Pericardium fibroblast (primary cell): Measurements from ENCODE around the gene OR10H4. TPM values are rescaled to one million over a fixed set of nuclear protein-coding genes. Genes with fewer than 3 reads are reported as not detected.

Source experiments
- total RNA-seq: library from RNA; depleted of rRNA; stranded (reverse); fragments of >200 nt; gene quantifications from 2 replicates; pipeline ENCODE4 v1.2.3, GENCODE V29; 2015

OR10H4 gene
- not detected in 2 replicates for total RNA-seq

DNA sequence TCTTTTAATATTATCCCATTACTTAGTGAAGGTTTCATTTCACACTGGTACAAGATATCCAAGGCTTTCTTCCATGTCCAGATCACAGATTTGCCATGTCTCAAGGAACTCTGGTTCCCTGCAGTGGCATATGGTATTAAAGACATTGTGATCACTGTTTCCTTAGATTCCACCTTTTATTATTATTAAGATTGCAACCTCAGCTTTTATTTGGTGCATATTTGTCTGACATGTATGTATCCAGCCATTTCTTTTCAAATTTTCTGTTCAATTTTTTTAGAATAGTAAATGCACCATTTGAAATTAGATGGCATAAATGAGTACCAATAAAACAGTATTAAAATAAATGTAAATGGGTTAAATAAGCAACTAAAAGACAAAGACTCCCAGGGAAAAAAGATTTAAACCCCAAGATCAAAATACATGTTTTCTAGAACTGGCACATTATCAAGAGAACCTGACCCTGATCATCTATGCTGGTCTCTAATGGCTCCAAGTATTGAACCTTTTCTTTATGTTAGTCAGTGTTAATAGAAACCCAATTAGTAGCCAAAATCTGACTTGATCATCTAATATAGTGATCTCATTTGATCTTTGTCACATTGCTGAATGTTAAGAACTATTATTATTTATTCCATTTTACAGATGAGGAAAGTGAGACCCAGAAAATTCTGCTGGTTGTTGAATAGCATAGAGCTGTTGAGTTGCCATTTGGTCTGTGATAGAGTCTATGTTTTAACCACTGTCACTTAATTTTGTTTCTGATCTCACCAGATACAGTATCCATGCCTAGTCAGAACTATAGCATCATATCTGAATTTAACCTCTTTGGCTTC is at the start of gene OR10H4:
Gene OR10H4 (plus strand): TSS at position 786 of the 836 bp plus-strand sequence. CDS start 0 bp downstream, at position 786.

DNA sequence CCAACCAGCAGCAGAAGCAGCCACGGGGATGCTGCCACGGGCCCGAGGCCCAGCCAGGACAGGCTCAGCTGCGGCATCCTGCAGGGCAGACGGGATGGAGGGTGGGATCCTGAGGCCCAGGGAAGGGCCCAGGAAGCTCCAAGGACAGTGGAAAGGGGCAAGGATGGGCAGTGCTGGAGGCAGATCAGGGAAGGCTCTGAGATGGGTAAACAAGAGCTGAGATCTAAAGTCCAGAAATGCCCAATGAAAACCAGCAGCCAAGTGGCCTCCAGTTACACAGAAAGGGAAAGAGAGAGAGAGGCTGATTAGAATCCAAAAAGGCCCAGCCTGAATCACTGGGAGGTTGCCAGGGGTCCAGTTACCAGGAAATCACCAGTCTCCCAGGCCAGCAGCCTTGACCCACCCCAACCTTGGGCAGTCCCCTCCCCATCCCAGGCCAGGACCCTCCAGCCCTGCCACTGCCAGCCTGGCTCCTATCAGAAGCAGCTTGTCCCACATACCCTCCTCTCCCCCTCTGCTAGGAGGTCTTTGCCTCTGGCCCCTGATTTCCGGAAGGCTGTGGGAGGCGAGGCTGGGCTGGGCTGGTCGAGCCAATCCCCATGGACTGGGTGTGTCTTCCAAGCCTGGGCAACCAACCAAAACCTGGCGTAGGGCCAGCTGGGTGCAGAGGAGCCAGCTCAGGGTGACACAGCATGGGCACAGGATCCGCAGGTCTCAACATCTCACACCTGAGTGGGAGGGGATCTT is 14.3 kb upstream of the OR10H4 start, which contains the start of gene CYP4F11:
Gene CYP4F11 (minus strand): TSS at position 198 of the 747 bp plus-strand sequence. CDS start 121 bp downstream, at position 77.

Other genes with a start within 250 kb of the OR10H4 start
- gene OR10H2, start 221.0 kb upstream of the OR10H4 start, total RNA-seq = not detected in 2 replicates
- not detected in 2 replicates for gene OR10H3, start 211.0 kb upstream of the OR10H4 start, total RNA-seq
- not detected in 2 replicates for gene OR10H5, start 161.3 kb upstream of the OR10H4 start, total RNA-seq
- gene OR10H1, start 133.3 kb upstream of the OR10H4 start, total RNA-seq = not detected in 2 replicates
- not detected in 2 replicates for gene CYP4F2, start 50.9 kb upstream of the OR10H4 start, total RNA-seq
- gene CYP4F11, start 14.5 kb upstream of the OR10H4 start, total RNA-seq = not detected in 2 replicates
- gene TPM4, start 127.5 kb downstream of the OR10H4 start, total RNA-seq = 586 and 1,159 TPM in 2 replicates
- gene RAB8A, start 162.9 kb downstream of the OR10H4 start, total RNA-seq = 49.1 and 60.1 TPM in 2 replicates
- not detected in 2 replicates for gene HSH2D, start 194.7 kb downstream of the OR10H4 start, total RNA-seq
- not detected in 2 replicates for gene CIB3, start 224.5 kb downstream of the OR10H4 start, total RNA-seq
- gene FAM32A, start 236.4 kb downstream of the OR10H4 start, total RNA-seq = 93.8 and 99.4 TPM in 2 replicates
- gene AP1M1, start 248.9 kb downstream of the OR10H4 start, total RNA-seq = 91.3 and 119 TPM in 2 replicates